ENCODE data around the gene ERICH4.
"Not testable (repeated sequence)": the region's sequence is repeated elsewhere in the genome, so short reads cannot be mapped to it uniquely, and the experiment has no call there.

Gene ERICH4

DNA sequence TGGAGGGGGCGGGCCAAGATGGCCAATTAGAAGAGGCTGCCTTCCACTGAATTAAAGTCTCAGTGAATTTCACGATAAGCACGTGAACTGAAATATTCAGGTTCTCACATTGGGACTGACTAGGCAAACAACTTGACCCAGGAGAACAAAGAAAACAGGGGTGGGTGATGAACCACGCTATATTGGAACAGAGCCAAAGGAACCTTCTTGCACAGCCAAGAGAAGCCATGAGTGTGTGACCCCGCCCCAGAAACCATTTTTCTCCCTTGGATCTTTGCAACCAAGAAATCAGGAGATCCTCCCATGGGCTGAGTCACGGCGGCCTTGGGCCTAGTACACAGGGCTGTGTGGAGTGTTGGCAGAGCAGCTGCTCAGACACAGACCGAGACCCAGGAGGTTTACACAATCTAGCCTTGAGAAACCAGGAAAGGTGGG lies 36.8 kb downstream of the ERICH4 start:
- no peak for DNase-seq

DNA sequence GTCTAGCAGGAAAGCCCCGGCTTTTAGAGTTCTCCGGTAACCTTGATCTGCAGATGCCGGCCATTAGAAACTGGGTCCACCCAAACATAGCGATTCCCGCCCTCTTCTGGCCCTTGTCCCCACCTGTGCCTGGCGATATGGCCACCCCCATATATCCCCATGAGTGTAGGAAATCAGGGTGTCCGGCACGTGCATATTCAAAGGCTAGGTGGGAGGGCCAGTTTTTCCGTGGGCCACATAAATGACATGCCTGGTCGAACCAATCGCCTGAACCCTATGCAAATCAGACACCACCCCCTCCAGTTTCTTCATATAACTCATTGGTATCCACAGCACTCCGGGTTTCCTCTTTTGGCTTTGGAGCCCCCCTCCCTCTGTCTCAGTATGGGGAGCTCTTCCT lies 37.4 kb downstream of the ERICH4 start:
- DNase-seq: no peak

DNA sequence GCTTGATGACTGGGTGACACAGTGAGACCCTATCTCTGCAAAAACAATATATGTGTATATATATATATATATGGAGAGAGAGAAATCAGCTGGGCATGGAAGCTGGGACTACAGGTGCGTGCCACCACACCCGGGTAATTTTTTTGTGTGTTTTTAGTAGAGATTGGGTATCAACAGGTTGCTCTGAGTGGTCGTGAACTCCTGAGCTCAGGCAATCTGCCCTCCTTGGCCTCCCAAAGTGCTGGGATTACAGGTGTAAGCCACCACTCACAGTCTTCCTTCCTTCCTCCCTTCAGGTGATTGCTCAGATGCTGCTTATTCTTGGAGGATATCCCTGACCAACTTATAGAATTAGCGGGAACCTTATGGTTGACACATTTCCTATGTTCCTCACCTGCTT lies 41.9 kb downstream of the ERICH4 start:
- DNase-seq: no peak

DNA sequence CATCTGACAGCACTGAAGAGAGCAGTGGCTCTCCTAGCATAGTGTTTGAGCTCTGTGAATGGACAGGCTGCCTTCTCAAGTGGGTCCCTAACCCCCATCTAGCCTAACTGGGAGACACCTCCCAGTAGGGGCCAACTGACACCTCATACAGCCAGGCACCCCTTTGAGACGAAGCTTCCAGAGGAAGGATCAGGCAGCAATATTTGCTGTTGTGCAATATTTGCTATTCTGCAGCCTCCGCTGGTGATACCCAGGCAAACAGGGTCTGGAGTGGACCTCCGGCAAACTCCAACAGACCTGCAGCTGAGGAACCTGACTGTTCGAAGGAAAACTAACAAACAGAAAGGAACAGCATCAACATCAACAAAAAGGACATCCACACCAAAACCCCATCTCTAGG lies 44.0 kb downstream of the ERICH4 start:
- DNase-seq: not testable (repeated sequence)

DNA sequence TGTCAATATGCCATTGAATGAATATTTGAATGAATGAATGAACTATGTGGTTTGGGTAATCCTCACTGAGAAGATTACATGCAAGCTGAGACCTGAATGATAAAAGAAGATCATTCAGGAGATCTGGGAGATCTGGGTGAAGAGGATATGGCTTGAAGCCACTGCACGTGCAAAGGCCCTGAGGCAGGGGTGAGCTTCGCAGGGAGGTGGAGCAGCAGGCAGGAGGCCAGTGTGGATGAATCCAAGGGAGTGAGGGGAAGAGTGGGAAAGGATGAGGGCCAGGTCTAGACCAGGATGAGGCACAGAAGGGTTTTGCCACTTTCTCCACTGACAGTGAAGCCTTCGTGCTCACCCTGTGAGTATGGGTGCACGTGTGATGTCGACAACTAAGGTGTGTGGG lies 49.9 kb downstream of the ERICH4 start:
- no peak for DNase-seq

Data from NCI-H510A treated with DMSO at 0.1 percent for 48 hours (cell line).